Jurkat, Clone E6-1 (cell line): ENCODE measurements around the gene SYT8.

ENCODE experiments used
- DNase-seq: peaks from one replicate; pipeline ENCODE4 v3.0.0-alpha.2; 2011; ENCODE audit warnings: low read depth, low spot score
- H3K4me3 ChIP-seq: 2 replicates; pipeline ENCODE4 v1.5.1; 2011; ENCODE audit warnings: mild to moderate bottlenecking, low read length, control low read depth, moderate library complexity

The SYT8 gene

GRCh38 chr11:1815751-1816150 is 19.0 kb upstream of the SYT8 start:
- no peak overlapping the region for H3K4me3 ChIP-seq
- no peak for DNase-seq

- H3K4me3 ChIP-seq: no peak overlapping the region
- no peak for DNase-seq
Observed at GRCh38 chr11:1817000-1817399, 17.8 kb upstream of the SYT8 start.

- H3K4me3 ChIP-seq: no peak overlapping the region
- no peak for DNase-seq
Observed at GRCh38 chr11:1817511-1817910, 17.3 kb upstream of the SYT8 start.

- DNase-seq: no peak
- H3K4me3 ChIP-seq: no peak overlapping the region
Observed at GRCh38 chr11:1819074-1819473, 15.7 kb upstream of the SYT8 start.

DNA sequence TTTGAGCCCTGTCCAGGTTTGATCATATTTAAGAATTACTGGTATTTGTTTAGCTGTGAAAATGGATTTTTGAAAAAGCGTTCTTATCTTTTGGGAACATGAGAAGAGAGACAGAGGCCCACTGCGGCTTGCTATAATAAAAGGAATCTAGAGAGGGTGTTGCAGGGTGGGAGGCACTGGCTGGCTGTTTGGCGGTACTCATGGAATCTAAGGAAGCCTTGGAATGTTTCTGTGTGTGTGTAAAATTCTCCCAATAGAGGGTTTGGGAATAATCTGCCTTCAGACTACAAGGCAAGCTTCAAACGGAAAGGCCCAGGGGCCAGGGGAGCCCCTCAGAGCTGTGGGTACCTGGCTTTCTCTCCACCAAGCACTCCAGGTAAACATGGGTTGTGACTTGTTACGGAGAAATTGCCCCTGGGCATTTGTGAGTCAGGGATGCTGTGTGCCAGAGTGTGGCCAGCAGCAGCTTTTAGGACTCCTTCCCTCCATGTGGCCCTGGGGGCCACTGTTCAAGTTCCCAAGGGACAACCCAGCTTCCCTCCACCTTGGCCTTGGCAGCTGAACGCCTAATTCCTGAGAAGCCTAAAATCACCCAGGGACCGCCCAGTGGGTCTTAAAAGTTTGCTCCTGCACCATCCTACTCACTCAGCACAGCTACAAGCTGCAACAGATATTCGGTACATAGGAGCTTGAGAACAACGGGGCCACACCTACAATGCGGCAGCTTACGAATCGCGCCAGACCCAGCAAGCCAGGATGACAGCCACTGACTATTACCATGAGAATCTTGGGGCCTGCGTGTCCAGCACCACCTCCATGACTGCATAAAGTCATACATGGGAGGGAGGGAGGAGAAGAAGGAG is 14.1 kb upstream of the SYT8 start:
- no peak for DNase-seq
- no peak overlapping the region for H3K4me3 ChIP-seq

DNA sequence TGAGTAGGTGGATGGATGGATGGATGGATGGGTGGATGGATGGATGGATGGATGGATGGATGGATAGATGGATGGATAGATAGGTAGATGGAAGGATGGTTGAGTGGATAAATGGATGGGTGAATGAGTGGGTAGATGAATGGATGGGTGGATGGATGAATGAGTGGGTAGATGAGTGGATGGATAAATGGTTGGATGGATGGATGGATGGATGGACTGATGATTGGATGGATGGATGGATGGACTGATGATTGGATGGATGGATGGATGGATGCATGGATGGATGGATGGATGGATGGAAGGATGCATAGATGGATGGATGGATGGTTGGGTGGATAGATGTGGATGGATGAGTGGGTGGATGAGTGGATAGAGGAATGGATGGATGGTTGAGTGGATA is 13.2 kb upstream of the SYT8 start:
- no peak for DNase-seq

GRCh38 chr11:1822648-1823375 is 12.0 kb upstream of the SYT8 start:
- no peak for DNase-seq
- H3K4me3 ChIP-seq: no peak overlapping the region

More for the DNA sequence above, 13.2 kb upstream of the SYT8 start:
- H3K4me3 ChIP-seq: no peak overlapping the region

- no peak for DNase-seq
- no peak overlapping the region for H3K4me3 ChIP-seq
Observed at GRCh38 chr11:1823376-1824220, 11.2 kb upstream of the SYT8 start.

DNA sequence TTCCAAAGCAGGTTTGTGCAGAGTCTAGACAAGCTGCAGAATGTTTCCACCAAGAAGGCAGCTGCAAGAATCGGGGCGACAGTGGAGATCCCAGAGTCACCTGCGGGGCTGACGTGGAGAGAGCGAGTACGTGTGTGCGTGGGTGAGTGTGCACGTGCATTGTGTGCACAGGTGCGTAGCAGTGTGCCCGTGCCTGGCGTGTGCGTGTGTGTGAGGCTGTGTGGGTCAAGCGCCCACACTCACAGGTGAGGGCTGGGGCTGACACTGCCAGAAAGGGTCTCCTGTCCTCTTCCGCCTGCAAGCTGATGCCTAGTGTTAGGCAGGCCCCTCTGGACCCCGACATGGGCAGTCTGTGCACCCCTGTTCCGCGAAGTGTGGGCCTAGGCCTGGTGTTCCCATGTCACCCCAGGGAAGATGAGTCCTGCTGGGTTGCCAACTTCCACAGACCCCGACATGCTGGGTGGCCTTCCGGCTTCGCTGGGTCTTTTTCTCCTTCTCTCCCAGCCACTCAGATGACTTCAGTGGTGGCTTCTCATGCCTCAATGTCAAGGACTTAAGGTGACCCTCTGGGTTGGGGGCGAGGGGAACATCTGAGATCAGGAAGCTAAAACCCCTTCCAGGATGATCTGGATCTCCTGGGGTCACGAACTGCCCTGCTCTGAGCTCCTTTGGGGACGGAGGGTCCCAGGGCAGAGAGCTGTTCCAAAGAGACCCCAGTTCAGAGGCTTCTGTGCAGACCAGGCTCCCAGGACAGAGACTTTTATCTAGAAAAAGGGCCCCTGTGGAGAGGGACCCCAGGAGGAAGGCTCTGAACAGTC is 10.4 kb upstream of the SYT8 start:
- no peak overlapping the region for H3K4me3 ChIP-seq
- DNase-seq: no peak

DNA sequence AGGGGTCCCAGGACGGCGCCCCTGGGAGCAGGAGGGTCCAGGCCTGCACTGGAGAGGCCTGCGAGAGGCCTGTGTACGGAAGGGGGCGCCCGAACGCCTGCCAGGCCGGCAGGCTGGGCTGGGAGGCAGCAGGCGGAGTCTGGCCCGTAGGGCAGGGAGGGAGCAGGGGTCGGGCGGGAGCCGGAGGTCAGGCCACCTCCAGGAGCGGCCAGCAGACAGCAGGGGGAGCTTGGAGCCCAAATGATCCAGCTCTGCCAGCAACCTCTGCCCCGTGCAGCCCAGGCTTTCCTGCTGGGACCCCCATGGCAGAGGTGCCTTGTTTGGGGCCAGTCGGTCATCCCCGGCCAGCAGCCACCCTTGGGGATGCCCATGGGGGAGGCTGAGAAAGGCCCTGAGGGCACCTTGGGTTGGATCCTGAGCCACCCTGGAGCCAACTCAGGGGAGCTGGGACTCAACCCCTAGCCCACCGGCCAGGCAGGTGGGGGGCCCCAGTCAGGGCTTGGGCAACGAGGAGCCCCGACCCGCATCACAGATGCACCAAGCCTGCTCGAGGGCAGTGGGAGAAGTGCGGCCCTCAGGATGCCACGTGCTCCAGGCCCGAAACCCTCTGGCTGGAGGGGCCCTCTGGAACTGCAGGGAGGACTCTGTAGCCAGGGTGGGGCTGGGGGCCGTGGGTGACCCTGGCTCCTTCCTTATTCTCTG is 9.6 kb upstream of the SYT8 start:
- no peak for DNase-seq
- no peak overlapping the region for H3K4me3 ChIP-seq

DNA sequence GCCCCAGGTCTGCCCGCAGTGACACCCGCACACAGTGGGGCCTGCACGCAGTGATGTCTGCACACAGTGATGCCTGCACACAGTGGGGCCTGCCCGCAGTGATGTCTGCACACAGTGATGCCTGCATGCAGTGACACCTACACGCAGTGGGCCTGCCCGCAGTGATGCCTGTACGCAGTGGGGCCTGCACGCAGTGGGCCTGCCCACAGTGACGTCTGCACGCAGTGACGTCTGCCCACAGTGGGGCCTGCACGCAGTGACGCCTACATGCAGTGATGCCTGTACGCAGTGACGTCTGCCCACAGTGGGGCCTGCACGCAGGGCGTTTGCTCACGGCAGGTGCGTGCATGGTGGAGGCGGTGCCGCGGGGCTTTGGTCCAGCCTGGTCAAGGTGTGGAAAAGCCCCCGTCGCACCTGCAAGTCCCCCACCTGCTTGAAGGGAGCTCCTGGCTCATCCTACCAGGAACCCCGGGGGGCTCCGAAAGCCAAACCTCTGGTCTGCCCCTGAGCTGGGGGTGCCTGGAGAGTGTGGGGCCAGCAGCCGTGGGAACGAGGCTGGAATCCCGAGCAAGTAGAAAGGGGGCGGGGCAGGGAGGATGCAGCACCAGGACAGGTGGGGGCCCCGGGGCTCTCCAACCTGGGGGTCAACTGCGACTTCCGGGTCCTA is 8.9 kb upstream of the SYT8 start:
- H3K4me3 ChIP-seq: no peak overlapping the region
- DNase-seq: no peak

DNA sequence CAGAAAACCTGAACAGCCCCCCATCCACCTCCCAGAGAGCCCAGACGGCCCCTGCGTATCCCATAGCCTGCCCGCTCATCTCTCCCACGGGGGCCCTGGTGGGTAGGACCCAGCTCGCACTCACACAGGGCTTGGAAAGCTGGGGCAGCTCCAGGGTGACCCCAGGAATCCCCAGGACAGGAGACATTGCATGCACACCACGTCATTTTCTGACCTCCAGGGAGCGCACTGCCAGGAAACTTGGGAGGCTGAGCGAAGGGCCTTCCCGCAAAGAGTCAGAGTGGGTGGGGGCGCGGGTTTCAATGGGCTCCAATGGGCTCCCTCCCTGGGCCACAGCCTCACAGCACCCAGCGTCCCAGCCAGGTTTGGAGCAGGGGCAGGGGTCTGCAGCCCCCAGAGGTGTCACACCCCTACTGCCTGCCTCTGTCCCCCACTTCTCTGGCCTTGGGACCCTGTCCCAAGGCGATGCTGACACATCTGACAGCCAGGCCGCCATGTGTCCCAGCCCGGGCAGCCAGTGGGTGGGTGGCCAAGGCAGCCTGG is 8.2 kb upstream of the SYT8 start:
- H3K4me3 ChIP-seq: no peak overlapping the region
- DNase-seq: no peak

- no peak overlapping the region for H3K4me3 ChIP-seq
- DNase-seq: no peak
Observed at GRCh38 chr11:1827095-1827813, 7.5 kb upstream of the SYT8 start.

- no peak for DNase-seq
- no peak overlapping the region for H3K4me3 ChIP-seq
Observed at GRCh38 chr11:1827931-1828330, 6.9 kb upstream of the SYT8 start.

- DNase-seq: no peak
- no peak overlapping the region for H3K4me3 ChIP-seq
Observed at GRCh38 chr11:1828542-1828941, 6.2 kb upstream of the SYT8 start.

GRCh38 chr11:1829039-1829820 is 5.6 kb upstream of the SYT8 start:
- no peak overlapping the region for H3K4me3 ChIP-seq
- no peak for DNase-seq
